GM06990 (cell line): Measurements from ENCODE around the gene LDLRAD4.

Experiments
- DNase-seq: peaks from one replicate; pipeline ENCODE4 v3.0.0-alpha.2; 2011; ENCODE audit not compliant: insufficient read length; ENCODE audit errors: extremely low read depth
- H3K27me3 ChIP-seq: replicated peaks from 2 replicates; pipeline ENCODE4 v1.6.0; 2011; ENCODE audit warnings: low read length; ENCODE audit not compliant: control insufficient read depth, insufficient read depth
- H3K36me3 ChIP-seq: 2 replicates; pipeline ENCODE4 v1.5.1; 2011; ENCODE audit warnings: low read length; ENCODE audit not compliant: control insufficient read depth, insufficient read depth
- H3K4me3 ChIP-seq: replicated peaks from 2 replicates; pipeline ENCODE4 v1.5.1; 2011; ENCODE audit warnings: low read depth, mild to moderate bottlenecking, control low read depth, low read length
- TF ChIP-seq, protein P1 (sequence below): IDR thresholded peaks from 2 replicates; pipeline ENCODE4 v1.5.1; 2011; ENCODE audit warnings: low read length, control low read depth, mild to moderate bottlenecking, inconsistent platforms; ENCODE audit not compliant: insufficient read depth, poor library complexity, severe bottlenecking

The LDLRAD4 gene

DNA sequence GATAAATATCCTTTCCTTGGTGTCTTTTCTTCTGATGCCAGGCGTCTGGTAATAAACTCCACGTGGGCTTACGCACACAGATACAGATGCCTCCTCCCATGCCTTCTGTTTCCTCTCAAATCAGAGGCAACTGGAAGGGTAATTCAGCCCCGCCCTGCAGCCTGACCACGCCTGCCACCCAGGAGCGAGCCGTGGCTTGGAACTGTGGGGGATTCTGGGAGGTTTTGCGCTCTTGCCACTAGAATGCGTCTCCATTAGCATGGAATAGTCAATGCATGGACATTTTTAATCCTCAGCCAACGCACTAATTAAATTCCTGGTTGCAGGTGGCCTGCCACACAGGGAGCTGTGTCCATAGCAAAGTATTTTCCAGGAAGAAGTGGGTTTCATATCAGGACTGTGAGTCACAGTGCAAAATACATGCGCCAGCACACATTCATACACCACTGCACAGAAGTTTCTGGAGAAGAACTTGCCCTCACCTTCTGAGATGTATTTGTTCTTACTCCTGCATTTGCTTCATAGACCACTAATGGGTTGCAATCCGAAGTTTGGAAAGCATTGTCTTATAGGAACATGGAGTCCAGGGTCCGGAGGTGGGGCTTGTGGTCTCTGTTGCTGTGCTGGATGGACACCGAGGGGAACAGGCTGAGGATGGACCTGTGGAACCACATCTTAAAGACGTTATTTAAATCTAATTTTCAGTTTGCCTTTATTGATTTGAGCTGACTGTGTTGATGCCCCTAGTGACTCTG, 151.4 kb downstream of the LDLRAD4 start:
- DNase-seq, result no peak
- Histone ChIP-seq H3K4me3 (no peak overlapping the region), H3K27me3 (peaks cover 2% of the 10 kb centered on the region; the same call in 1 of the 2 replicates), H3K36me3 (no peaks in the 10 kb centered on the region)
- TF ChIP-seq, protein P1, sequence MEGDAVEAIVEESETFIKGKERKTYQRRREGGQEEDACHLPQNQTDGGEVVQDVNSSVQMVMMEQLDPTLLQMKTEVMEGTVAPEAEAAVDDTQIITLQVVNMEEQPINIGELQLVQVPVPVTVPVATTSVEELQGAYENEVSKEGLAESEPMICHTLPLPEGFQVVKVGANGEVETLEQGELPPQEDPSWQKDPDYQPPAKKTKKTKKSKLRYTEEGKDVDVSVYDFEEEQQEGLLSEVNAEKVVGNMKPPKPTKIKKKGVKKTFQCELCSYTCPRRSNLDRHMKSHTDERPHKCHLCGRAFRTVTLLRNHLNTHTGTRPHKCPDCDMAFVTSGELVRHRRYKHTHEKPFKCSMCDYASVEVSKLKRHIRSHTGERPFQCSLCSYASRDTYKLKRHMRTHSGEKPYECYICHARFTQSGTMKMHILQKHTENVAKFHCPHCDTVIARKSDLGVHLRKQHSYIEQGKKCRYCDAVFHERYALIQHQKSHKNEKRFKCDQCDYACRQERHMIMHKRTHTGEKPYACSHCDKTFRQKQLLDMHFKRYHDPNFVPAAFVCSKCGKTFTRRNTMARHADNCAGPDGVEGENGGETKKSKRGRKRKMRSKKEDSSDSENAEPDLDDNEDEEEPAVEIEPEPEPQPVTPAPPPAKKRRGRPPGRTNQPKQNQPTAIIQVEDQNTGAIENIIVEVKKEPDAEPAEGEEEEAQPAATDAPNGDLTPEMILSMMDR, result no peak

DNA sequence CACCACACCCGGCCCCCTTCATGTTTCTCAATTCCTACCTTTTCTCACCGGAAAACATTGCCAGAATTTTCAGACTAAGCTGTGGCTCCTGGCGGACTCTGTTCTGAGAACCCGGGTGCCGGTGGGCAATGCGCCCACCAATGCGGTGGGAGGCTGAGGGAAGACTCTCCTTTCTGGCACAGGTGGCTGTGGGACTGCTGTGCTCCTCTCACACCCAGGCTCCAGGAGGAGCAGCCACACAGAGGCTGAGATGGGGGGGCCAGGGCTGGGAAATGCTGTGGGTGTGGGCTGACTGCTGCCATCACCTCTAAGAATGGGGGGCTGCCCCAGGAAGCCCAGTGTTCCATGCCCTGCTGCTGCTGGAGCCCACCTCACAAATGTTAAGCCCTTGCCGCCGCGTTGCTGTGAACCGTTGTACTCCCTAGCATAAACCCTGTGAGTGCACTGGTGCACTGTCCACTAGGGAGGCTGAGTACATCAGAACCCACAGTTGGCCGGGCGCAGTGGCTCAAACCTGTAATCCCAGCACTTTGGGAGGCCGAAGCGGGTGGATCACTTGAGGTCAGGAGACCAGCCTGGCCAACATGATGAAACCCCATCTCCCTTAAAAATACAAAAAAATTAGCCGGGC, 152.6 kb downstream of the LDLRAD4 start:
- TF ChIP-seq, protein P1, result no peak
- Histone ChIP-seq H3K36me3 (no peaks in the 10 kb centered on the region), H3K27me3 (peaks cover 2% of the 10 kb centered on the region; the same call in 1 of the 2 replicates), H3K4me3 (no peak overlapping the region)
- DNase-seq, result no peak

DNA sequence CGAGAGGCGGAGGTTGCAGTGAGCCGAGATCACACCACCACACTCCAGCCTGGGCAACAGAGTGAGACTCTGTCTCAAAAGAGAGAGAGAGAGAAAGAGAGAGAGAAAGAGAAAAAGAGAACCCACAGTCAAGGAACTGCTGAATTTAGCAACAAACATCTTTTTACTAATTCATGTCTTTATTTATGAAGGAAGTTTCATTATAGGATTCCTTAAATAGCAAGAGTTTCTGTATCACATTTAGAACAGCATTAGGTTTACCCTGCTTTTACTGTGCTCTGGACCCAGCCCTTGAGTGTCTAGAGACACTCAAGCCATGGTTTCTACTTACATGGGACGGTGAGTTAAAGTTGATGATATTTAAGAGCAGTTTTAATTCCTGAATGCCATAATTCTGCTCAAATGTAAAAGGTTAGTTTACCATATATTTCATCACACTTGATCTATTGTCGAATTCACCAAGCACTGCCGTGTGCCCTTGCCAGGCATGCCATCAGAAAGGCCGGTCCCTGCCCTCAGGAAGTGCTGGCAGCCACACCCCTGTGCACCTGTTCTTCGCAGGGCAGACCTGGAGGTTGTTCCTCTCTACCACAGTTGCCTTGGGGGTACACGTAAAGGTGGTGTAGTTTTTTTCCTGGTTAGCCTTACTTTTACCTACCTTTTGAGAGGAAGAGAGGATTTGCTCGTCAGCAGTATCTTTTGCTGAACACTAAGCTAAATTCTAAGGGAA, 153.3 kb downstream of the LDLRAD4 start:
- no peak overlapping the region for H3K4me3 ChIP-seq
- TF ChIP-seq, protein P1, result no peak
- no peaks in the 10 kb centered on the region for H3K36me3 ChIP-seq
- H3K27me3 ChIP-seq, result peaks cover 2% of the 10 kb centered on the region; the same call in 1 of the 2 replicates
- no peak for DNase-seq

DNA sequence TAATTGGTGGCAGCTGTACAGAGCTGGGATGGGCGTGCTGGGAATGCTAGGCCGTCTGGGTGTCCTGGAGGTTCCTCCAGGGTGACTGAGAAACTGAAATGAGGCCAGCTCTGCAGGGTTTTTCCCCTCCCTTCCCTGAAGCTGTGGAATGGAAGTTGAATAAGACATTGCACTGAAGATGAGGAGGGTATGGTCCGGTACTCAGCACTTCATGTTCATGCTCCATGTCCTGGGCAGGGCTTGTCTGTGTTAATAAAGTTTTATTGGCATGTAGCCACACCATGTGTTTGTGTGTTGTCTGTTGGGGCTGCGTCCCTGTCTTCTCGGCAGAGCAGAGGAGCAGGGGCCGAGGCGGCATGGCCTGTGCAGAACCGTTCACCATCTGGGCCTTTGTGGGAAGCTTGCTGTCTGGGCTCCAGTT, 154.0 kb downstream of the LDLRAD4 start:
- no peaks in the 10 kb centered on the region for H3K36me3 ChIP-seq
- H3K4me3 ChIP-seq, result no peak overlapping the region
- TF ChIP-seq, protein P1, result no peak
- peaks cover 2% of the 10 kb centered on the region; the same call in 1 of the 2 replicates for H3K27me3 ChIP-seq
- no peak for DNase-seq

DNA sequence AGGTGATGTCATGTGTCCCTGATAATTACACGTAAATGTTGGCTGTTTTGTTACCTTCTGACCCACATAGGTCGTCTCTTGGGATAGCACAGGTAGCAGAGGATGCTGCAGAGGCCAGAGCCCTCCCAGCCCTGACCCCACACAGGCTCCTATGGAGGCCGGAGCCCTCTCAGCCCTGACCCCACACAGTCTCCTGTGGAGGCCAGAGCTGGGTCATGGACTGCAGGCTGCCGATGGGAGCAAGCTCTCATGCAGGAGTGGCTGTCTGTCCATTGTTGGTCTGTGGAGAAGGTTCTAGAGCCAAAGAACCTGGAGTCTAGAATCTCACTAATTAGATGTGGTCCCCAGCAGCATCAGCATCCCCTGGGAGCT, 155.5 kb downstream of the LDLRAD4 start:
- no peak for DNase-seq
- Histone ChIP-seq H3K36me3 (no peaks in the 10 kb centered on the region), H3K27me3 (no peaks in the 10 kb centered on the region)

More for the DNA sequence above, 155.5 kb downstream of the LDLRAD4 start:
- no peak overlapping the region for H3K4me3 ChIP-seq
- TF ChIP-seq, protein P1, result no peak
